Activated CD8-positive, alpha-beta memory T cell treated with anti-CD3 and anti-CD28 coated beads, Interleukin-2, amount 50 U/mL, for 4 hours (primary cell): ENCODE results near the gene WDR38.

Experiments
- DNase-seq: peaks from one replicate; pipeline ENCODE4 v3.0.0-alpha.2; 2020

The WDR38 gene

DNA sequence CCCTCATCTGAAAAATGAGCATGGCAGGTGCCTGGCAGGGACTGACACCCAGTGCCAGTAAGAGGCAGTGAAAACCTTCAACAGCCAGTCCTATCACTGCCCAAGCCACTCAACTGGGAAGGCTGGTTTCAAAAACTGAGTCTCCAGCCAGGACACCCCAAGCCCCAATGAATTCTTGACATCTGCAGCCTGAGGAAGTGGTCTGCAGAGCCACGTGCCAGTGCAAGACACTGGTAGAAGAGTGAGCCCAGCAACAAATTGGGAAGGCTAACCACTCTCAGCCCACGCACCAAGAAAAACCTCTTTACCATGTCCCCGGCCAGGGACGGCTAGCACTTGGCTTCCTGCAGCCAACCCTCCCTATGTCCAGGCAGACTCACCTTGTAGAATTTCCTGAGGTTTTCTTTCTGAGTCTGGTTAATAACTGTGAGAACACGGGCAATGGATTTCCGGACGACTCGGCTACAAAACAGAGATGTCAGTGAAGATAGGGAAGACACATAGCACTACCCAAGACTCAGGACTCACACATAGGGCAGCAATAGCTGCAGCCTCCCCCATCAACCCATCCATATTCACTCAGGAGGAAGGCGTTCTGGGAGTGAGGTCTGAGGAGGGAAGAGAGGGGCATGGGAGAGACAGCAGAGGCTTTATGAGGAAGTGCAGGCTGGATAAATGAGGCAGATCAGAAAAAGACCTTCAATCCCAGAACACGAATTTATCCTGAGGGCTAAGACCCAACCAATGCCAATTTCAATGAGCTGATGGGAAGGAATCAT lies 6.7 kb downstream of the WDR38 start:
- no peak for DNase-seq

DNA sequence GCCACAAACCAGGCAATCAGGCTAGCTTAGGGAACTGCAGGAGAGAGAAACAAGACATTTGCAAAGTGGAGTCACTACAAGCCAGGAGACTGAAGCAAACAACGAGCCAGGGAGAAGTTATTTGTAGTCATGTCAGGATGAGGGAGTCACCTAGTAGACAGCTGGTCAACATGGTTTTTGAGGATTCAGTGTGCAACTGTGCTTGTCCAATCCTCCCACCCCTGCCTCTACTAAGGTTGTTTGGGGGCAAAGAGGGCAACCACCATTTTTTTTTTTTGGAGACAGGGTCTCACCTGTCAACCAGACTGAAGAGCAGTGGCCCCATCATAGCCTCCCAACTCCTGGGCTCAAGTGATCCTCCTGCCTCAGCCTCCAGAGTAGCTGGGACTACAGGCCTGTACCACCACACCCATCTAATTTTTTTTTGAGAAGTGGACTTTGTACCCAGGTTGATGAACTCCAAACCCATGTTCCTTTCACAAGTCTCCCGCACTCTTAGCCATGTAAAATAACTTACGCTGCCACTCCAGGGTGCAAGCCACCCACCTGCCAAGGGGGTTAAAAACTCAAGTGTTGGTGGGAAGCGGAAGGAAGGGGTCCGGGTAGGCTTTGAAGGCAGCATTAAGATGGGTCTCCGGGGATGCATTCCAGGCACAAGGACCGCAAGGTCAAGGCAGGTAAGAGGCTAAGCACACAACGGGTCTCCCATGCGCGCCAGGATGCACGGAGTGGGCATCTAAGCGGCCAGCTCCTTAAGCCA lies 7.5 kb downstream of the WDR38 start:
- DNase-seq, result no peak

DNA sequence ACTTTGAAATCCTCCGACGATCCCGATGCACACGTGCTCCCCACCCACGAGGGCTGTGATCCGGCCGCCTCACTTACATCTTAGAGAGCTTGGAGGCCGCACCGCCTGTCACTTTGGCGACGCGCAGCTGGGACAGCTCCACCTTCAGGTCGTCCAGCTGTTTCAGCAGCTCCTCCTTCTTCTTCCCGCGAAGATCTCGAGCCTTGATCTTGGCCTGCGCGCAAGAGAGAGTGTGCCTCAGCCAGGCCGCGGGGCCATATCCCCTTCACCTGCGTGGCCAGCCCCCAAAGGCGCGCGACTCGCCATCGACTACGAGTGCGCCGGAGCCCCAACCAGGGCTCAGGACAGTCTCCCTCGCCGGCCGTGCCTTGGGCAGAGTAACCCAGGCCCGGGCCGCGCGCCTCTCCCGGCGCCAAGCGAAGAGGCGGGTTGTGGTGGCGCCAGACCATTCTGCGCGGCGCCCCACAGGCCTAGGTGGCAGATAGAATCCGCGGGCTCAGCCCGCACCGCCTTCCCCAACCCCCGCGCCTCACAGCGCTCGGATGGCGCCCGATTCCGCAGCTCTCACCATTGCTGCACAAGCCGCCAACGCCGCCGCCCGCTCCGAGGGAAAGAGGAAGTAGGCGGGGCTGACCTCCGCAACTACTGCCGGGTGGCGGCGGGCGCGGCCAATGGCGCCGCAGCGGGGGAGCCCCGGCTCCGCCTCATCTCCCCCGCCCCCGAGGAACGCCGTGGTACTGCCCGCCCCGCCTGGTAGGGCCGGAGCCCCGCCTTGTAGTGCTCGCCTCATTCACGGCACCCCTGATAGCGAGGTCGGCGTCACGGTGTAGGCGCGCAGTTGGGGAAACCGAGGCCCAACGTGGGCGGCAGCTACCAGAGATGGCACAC lies 8.3 kb downstream of the WDR38 start, which contains the start of the genes ARPC5L and RPL35:
Gene ARPC5L, plus strand, starts transcription at position 789 of the 888 bp plus-strand sequence. CDS start 7,161 bp downstream, outside the sequence.
Gene RPL35, minus strand, starts transcription at position 616 of the 888 bp plus-strand sequence. Its CDS starts 45 bp downstream, at position 571.
- DNase-seq, result peak; percentile 95

DNA sequence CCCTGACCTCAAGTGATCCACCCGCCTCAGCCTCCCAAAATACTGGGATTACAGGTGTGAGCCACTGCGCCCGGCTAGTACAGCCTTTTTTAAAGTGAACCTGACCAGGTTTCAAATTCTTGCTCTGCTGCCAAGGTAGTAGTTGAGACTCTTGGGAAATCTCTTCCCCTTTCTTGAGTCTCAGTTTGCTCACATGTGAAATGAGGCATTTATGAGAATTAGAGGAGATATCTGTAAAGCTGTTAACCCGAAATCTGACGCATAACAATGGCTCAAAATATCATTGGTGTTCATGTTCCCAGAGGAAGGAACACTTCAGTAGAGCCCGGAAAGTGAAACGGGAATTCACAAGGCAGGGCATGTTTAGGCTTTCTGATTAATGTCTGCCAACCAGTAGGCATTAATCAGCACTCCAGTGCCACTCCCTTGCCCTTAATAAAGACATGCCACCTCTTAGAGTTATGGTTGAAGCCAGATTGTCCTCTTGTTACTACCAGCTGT lies 10.2 kb downstream of the WDR38 start:
- no peak for DNase-seq

GRCh38 chr9:124868511-124869465 lies 15.5 kb downstream of the WDR38 start:
- DNase-seq, result peak; percentile 93

GRCh38 chr9:124869466-124869985 lies 16.3 kb downstream of the WDR38 start:
- DNase-seq, result peak; percentile 50

- peak; percentile 87 for DNase-seq
These were observed 16.8 kb downstream of the WDR38 start for GRCh38 chr9:124869986-124870560.

DNA sequence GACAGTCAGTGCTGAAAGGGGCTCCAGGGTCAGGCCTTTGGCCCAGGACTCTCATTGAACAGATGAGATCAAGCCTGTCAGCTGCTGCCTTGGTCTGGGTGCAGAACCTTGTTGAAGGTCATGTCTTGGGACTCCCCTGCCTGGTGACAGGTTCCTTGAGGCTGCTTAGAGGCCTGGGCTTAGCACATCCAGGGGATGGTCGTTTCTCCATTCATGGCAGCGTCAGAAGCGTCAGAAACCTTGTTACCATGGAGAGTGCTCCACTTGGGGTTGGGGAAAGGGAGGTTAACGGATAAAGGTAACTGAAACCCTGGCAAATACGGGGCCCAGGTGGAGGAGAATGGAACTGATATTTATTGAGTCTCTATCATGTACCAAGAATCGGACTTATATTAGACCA lies 17.5 kb downstream of the WDR38 start:
- DNase-seq, result no peak

DNA sequence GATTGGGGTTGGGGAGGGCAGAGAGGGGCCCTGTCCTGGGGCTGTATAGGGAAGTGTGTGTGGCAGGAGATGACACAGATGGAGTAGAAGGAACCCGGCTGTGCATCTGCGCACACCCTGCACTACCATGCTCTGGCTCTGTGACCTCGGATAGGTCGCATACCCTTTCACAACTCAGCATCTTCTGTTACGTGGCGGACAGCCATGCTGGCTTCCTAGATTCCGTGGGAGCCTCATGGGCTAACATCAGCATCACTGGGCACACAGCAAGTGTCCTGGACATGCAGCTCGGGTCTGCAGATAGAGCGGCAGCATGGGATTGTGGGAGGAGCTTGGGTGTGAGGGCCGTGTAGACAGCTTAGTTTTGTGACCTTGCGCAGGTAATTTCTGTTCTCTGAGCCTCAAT lies 17.9 kb downstream of the WDR38 start:
- no peak for DNase-seq

GRCh38 chr9:124873664-124874063 lies 20.4 kb downstream of the WDR38 start:
- peak; percentile 42 for DNase-seq

GRCh38 chr9:124875501-124875900 lies 22.2 kb downstream of the WDR38 start:
- no peak for DNase-seq

DNA sequence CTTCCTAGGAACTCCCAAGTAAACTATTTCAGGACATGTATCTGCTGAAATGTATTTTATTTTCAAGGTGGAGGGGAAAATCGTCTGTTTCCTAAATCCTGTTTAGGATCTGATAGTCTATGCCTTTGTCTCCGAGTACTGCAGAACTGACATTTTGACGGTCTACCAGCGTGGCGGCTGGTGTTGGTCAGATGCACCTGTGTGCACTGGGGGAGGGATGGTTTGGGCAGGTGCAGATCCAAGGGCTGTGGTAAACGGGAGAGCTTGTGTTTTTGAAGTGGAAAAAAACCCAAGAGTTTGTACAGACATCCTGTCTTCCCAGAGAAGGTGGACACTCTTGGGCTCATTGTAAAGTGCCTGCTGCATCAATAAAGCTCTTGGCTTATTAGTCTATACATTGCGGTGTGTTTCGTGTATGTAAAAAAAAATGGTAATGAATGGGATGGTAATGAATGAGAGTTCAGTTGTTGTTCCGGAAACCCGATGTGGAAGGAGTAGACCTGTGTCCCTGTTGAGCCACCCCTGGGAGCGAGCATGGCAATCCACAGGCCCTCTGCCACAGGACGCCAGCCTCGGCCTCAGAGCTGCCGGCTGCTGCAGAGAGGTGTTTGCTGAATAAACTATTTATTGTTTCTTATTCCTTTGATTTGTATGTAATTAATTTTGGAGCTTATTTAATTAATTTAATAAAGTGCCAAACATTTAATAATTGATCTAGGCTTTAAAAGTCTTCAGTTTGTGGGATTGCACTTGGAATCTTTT lies 23.9 kb downstream of the WDR38 start:
- no peak for DNase-seq

- DNase-seq, result no peak
These were observed 24.8 kb downstream of the WDR38 start for GRCh38 chr9:124878021-124878420.

DNA sequence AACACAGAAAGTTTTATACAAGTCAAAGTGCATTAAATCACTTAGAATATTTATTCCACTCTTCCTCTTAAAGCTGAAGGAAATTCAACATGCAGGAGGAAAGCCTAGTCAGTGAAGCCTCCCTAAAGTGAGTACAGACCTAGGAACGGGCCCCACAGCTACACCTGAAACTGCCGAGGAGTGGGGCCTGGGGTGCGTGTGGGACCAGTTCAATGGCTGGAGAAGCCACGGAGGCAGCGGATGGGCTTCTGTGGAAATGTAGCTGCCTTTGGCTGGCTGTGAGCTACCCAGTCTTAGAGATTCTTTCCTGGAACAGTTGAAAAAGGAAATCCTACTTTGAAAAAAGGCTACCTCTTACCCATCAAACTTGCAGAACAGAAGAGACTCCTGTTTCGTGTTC lies 25.3 kb downstream of the WDR38 start:
- DNase-seq, result no peak

DNA sequence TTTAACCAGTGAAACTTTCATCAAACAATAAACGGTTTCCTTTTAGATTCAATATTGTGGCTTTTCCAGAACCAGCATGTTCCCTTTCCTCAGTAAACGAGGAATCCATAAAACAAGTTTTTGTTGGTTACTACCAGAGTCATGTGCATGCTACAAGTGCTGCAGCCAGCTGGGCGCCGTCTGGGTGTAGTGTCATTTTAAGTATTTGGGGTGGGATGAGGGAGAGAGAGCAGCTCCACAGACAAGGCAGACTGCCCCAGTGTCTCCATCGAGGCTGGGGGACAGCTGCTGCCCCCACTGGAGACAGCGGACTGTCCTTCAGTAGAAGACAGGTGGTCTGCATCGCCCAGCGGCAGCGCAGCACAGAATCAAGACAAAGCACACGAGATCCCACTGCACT lies 26.0 kb downstream of the WDR38 start:
- DNase-seq, result no peak

DNA sequence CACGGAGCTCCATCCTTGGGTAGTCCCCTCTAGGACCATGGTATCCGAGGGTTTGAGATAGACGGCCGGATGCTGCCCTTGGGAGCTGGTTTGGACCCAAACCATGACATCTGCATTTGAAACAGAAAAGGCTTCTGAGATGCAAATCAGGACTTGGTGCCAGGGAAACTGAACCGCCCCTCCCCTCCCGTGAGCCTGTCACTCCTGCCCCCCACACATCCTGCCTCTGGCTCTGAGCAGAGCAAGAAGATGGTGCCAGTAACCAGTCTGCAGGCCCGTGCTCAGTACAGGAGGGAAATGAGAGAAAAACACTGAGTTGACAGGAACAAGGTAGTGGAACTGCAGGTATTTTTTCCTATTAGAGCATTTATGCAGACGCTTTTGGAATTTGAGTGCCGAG lies 27.2 kb downstream of the WDR38 start:
- DNase-seq, result no peak

DNA sequence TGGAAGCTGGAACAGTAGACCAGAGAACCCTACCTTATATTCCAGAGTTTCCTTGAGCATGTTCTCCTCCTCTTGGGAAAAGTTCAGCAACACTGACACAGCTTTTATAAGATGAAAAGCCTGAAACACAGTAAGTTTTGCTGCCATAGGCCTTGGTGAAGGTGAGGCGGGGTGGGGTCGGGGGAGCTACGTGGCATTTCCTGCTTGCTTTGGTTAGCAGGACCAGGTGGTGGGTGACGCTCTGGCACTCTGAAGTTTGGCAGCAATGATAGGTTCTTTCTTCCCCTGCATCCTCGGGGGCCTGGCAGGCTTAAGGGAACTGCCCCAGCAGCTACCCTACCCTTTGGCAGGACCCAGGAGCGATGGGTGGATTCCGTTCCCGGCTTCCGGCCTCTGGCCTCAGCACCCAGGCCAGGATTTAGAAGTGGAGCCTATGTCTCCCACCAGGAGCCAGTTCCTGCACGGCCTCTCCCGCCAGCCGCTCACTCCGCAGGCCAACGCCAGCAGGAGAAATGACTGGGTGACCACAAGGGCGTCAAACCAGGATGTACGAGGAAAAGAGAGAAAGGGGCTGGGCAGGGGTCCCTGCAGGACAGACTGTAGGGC lies 28.0 kb downstream of the WDR38 start:
- no peak for DNase-seq

DNA sequence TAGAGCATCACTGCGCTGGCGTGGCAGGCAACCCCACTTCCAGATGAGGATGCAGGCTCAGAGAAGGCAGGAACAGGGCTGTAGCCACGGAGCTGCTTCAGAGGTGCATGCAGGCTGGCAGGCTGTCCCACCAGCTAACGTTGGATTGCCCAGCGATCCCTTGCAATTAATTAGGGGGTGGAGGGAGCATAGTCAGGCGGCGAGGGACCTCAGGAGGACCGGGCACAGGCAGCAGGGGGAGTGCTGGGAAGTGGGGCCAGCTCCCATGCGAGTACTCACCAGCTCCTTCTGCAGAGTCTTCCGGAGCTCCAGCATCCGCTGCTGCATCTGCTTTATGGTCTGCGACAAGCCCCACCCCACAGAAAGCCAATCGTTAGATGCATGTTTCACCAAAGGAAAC lies 29.0 kb downstream of the WDR38 start:
- no peak for DNase-seq

DNA sequence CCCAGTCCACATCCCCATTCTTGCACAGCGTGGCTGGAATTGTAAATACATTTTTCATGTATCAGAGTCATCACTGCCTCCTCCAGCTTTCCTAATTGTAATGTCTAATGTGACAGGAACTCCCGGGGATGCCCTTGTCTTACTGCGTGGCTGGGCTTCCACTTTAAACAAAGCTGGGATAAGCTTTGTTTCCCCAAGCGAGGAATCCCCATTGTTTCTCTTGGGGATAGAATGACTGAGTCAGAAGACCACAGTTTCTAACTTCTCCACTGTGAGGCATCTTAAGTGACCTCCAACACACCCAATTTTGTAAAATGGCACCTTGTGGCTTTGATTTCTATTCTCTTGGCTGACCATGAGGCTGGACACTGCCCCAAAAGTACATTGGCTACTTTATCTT lies 31.1 kb downstream of the WDR38 start:
- DNase-seq, result no peak

- no peak for DNase-seq
These were observed 32.3 kb downstream of the WDR38 start for GRCh38 chr9:124885551-124885950.
